Non-pigmented ciliary epithelial cell (primary cell): ENCODE data around the gene CRHR1.

Experiments used
- DNase-seq: peaks from one replicate; pipeline ENCODE4 v3.0.0-alpha.2; 2010; ENCODE audit warnings: low read depth

CRHR1 gene

DNA sequence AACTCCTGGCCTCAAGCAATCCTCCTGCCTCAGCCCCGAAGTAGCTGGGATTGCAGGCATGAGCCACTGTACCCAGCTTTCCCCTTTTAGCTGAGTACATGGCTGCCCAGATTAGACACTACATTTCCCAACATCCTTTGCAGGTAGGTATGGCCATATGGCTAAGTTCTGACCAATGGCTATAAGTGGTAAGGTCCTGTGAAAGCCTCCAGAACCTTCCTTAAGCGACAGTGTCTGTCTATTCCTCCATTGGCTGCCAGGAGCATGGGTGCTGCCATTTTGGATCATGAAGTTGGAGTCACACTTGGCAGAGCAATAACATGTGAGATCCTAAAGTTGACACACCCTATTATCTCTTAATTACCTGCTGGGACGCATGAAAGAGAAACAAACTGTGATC is 24.4 kb upstream of the CRHR1 start:
- DNase-seq = no peak

DNA sequence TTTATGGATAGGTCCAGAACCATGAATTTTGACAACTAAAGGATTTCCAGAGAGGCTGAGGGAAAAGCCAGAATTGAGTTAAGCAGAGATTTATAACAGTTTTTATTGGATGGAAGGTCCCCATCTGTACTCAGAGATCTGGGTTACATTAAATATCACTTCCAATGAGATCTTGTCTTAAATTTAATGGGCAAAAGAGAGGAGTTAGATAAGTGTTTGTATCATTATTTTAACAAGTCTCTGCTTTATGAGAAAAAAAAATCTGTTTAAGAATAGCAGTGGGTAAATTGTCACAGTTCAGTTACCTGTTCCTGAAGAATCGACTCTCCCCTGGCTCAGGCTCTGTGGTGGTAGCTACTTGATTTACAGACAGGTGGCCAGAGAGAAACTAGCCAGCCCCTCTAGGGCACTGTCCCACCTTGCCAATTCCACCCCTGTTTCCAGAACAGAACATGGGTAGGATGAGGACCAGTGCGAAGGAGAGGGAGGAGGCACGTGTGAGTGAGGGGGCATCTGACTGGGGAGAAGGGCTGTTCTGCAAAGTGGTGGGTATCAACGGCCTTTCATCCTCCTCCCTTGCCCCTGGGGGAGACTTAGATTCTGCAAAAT is 22.1 kb upstream of the CRHR1 start:
- DNase-seq = no peak

DNA sequence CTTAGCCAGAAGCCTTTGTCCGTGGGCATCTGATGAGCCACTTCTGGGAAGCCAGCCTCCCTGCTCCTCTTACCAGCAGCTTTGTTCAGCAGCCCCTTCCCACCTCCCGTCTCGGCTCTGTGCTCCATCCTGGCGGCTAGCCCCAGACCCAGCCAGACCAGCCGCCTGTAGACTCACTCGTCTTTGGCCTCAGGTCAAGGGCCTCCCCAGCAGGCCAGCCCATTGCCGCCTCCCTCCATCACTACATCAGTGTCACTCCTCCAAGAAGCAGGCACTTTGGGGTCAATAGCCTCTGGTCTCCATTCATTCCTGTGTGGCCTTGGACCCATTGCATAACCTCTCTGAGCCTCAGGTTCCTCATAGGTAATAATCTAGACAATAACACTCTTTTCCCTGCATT is 20.9 kb upstream of the CRHR1 start:
- DNase-seq = no peak

DNA sequence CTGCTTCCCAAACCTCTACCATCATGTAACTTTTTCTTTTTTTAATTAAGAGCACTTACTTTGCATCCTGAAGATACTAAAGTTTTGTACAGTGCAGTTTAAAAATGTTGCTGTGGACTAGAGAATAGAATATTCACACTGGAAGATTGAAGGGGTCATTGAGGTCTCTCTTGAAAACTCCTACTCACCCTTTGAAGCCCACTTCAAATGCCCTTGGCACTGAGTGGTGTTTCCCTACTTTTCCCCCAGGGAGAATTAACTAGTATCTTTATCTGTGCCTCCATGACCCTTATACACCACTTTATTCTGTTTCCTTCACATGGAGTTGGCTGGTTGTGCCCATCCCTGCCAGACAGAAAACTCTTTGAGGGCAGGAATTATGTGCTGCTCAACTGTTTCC is 19.6 kb upstream of the CRHR1 start:
- DNase-seq = no peak

DNA sequence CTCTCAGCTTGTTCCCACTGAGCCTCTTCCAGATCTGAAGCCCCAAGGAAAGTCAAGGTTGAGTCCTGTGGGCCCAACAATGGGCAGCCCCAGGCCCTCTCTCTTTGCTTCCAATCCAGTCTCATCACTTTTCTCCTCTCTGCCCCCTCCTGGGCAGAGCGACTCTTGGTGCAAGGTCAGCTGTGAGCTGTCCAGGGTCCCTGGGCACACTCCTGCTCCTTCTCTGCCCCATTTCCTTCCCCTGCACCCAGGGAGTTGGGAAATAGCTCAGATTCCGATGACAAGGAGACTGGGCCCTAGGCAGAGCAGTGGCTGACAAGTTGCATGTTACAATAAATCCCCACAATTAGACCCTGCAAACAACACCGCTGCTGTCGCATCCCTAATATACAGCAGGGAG is 16.1 kb upstream of the CRHR1 start:
- DNase-seq = no peak

DNA sequence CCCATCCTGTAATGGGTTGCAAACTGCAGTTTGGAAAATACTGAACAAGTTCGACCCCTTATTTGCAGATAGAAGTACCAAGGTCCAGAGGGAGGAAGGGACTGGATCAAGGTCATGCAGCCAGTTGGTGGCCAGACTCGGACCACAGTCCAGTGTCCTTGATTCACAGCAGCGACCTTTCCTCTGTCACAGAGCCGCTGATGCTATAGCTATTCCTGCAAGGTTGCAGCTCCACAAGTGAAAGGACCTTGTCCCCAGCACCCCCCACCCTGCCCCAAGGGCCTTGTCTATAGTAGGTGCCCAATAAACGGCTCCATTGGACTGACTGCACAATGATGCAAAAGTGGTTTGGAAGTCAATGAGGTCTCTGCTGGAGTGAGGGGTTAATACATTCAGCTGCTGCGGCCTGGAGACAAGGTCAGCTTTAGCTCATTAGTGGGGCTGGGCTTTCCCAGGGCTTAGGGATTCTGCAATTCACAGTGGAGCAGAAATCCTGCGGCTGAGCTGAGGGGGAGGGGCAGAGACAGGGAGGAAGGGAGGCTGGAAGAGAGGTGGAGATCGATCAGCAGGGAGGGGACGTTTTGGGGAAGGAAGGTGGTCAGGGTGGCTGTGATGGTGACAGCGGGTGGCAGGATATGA is 13.4 kb upstream of the CRHR1 start:
- DNase-seq = no peak

DNA sequence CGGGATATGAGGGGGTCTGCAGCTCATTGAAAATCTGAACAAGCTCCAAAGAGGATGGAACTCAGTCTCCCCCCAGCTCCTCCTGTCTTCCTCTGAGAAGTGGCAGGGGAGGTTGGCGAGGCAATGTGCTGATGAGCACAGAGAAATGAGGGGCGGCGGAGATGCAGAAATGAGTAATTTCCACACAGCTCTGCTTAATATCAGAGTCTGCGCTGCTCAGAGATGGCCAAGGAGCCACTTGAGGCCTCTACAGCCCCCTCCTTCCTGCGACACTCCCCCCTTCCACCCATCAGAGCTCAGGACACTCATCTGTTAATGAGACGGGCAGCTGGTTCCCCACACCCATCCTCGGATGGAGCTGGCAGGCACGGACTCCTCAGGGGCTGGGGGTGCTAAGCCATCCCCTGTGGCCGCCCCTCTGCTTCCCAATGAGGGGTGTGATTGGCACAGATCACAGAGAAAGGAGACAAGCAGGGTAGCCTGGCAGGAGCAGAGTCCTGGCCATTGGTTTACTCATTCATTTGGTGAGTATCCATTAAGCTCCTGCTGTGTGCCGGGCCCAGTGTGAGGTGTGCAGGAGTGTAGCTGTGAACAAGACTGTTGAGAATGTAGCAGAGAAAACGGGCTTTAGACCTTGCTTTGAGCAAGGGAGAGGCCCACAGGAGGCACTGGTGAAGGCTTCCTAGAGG is 12.7 kb upstream of the CRHR1 start:
- DNase-seq = no peak

DNA sequence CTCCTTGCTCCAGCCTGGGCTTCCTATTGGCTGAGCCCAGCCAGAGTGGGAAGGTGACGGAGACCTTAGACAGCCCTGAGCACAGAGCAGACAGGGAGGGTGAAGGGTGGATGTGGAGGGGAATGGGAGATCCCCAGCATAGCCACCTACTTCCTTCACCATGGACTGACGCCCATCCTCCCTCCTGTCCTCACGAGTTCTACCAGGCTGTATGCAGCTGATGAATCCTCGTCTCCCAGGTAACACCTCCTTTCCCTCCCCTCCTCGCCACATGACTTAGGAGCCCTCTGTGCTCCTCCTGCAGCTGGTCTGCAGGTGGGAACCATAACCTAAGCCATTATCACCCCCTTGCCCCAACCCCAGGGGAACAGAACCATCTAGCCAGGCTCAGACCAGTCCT is 9.0 kb upstream of the CRHR1 start:
- DNase-seq = no peak

DNA sequence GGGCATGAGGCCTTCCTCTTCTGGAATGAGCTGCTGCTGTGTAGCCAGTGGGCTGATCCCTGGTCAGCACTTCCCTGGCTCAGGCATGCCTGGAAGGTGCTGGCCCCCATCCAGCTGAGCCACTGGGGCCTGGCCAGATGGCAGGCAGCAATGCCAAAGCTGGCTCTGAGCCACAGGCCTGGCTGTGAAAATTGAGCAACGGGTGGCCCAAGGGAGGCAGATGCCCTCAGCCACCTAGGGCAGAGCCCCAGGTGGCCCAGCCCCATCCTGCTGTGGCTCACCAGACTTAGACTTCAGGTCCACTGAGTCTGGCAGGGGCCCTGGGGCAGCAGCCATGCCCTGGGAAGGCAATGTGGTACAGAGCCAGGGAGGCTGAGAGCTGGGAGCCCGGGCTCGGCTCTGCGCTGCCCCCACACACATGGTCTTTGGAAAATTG is 8.5 kb upstream of the CRHR1 start:
- no peak for DNase-seq

DNA sequence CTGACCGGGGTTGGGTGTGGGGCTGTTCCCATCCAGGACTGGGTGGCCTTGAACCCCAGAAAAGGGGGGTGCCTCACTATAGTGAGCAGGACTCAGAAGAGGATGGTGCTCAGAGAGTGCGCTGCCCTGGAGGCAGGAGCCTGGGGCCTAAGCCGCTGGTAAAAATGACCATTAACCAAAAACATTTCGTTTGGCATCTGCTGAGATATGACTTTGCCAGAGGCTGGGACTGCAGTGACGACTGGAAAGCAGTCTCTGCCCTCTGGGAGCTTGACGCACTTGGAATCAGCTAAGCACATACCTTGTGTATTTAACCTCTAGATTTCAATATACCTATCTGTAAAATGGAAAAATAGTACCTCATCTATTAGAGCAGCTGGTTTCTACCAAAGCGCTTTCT is 7.2 kb upstream of the CRHR1 start:
- no peak for DNase-seq

DNA sequence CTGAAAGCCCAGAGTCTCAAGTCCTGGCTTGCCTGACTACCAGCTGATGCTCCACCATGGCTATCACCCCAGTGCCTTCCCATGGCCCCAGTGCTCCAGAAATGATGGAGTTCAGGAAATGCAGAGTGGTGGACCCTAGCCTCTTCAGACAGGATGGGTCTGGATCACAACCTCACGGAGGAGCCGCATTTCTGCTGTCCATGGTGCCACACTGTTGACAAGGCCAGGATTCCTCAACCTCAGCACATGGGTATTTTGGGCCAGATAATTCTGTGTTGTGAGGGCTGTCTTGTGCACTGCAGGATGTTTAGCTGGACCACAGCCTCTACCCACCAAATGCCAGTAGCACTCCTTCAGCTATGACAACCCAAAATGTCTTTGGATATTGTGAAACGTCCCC is 6.7 kb upstream of the CRHR1 start:
- no peak for DNase-seq

DNA sequence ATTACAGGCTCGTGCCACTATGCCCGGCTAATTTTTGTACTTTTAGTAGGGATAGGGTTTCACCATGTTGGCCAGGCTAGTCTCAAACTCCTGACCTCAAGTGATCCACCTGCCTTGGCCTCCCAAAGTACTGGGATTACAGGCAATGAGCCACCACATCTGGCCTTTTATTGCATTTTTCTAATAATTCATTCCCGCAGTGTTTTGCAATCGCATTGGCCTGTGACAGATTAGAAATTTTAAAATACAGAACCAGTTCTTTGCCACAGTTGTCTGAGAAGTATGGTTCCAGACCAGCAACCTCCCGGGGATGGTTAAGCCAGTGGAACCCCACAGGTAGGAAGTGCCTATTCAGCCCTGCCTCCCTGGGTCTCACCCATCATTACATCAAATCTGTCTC is 3.2 kb upstream of the CRHR1 start:
- no peak for DNase-seq

DNA sequence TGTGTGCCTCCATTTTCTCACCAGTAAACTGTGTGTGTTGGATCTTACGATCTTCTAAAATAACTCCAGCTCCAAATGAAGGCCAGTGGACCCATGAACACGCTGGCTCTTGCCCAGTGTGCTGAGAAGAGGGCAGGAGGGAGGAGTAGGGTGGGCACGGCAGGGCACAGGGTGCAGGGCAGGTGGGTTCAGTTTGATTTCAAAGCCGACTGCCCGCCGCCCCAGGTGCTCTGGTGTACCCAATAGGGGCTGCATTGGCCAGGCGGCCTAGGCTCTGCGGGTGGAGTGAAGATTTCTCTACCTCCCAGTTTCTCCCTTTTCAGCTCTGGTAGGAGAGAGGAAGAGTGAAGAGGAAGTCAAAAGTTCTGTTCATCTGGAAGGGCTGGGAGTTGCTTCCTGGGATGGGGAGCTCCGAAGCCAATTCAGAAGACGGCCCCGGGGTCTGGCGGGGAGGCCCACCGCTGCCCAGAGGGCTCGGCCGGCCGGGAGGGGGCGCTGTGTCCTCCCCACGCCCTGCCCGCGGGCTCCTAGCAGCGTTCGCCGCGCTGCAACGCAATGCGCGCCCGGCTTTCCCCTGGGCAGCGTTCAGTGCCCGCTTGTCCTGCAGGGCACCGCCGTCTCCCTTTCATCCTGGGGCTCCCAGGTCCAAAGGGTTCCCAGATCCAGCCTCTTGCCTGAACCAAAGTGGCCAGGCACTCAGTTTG is 1.1 kb upstream of the CRHR1 start:
- no peak for DNase-seq

DNA sequence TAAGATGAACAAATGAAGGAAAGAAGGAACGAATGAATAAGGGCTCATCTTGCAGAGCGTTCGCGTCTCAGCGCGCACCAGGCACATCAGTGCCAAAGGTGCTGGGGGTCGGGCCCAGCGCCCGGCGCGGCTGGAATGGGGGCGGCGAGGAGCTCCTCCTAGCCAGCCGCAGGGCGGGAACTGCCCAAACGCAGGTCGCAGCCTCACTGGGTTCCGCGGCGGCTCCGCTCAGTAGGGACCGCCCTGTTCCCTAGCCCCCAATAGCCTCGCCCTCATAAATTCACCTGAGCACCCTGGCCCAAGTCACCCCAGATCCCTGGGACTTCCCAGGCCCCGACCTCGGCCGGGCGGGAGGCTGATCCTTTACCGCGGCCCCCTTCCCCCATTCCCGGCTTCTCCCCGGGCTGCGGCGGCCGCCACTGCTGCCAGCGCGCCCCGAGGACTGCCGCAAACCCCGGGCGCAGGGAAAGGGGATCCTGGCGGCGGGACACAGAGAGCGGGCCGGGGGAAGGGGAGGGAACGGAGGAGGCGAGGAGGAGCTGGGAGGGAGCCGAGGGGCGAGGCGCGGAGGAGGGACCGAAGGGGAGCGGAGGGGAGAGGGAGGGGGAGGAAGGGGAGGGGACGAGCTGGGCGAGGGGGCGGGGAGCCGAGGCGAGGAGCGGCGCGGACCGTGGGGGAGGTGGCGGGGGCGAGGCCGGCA is 377 bp upstream of the CRHR1 start:
- DNase-seq = no peak

DNA sequence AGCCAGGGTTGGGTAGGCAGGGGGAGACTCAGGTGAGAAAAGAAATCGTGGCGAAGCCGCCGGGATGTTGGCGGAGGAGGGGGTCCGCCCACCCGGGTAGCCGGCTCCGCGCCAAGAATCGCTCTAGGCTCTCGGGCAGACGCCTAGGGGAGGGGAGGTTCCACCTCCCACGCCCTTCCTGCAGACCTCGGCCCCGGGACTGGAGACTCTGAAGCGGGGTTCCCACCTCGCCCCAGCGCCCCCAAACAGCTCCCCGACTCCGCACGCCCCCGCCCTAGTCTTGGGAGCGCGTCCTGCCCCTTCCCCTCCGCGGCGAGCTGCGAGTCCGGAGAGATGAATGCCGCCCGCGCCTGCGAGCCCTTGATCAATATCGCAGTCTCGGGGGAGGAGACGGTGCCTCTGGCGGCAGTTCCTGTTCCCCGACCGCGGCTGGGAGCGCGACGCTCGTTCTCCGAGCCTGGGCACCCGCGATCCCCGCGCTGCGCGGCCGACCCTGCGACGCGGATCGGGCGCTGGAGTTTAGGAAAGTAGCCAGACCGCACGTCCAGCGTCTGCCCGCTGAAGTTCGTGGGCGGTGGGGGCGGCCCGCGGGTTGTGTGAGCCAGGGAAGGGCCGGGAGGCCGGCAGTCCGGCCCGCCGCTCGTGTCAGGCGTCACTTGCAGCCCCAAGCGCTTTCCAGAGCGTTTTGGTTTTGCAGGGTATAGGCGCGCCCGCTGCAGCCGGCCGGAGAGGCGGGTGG is 790 bp downstream of the CRHR1 start:
- no peak for DNase-seq

DNA sequence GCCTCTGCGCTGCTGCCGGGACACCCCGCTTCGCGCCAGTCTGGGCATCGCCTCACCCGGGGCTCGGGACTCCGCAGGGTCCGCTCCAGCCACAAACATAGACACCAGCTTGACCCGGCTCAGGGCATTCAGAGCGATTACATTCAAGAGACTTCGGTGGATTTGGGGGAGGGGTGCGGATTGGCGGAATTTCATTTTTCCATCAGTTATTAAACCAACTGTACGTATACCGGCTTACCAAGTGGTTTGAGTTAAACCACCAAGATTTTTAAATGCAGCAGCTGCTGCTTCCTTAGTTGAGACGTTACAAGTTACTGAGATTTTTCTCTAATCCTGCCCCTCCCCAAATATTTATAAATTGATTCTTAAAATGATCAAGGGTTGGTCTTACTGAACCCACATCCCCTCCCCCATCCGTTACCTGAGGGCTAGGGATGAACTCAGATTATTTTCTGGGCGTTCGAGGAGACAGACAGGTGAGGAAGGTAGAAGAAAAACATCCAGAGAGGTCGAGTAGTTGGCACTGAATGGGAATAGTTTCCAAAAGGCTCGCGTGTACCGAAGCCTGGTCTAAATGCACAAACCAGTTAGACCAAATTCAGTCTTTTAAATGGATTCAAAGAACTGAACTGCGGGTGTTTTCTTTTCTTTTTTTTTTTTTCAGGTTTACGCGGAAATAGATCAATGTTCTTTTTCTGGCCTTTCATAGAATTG is 1.5 kb downstream of the CRHR1 start:
- no peak for DNase-seq

DNA sequence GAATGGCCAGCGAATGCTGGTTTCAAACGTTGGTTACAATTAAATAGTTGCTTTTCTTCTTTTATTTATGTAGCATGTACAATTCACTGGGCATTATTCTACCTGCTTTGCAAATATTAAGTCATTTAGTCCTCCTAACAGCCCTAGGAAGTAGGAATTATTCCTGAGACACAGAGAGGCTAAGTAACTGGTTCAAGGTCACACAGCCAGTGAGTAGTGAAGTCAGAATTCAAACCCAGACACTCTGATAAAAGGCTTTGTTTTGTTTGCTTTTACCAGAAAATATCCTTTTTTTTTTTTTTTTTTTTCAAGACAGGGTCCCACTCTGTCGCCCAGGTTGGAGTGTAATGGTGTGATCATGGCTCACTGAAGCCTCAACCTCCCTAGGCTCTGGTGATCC is 2.2 kb downstream of the CRHR1 start:
- DNase-seq = no peak

DNA sequence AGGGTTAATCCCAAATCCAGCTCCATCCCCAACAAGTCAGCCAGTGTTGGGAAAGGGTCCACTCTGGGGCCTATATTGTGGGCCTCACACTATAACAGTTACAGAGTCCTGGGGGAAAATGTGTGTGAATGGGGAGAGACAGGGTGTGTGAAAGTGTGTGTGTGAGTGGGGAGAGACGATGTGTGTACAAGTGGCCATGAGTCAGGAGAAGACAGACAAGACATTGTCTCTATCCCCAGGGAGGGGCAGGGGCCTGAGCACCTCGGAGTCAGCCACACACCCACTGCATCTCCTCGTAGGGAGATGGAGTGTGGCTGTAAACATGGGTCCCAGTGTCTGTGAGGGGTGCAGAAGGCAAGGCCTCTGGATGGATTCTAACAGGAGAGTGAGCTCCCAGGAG is 2.9 kb downstream of the CRHR1 start:
- no peak for DNase-seq

DNA sequence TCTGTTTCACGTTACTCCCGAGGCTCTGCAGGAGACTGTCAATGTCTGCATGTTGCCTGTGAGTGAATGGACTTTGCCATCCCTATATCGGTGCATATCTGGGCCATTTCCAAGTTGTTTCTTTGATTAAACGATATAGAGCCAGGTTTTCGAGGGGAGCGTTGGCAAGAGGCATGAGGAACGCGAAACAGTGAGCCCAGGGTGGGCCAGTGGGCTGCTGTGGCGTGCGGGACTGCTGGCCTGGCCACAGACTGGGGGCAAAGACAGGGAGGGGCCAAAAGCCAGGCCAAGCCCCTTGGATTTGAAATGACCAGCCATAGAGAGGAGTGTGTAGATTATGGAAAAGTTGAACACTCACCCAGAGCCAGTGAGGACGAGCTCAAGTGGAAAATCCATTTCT is 3.5 kb downstream of the CRHR1 start:
- no peak for DNase-seq

DNA sequence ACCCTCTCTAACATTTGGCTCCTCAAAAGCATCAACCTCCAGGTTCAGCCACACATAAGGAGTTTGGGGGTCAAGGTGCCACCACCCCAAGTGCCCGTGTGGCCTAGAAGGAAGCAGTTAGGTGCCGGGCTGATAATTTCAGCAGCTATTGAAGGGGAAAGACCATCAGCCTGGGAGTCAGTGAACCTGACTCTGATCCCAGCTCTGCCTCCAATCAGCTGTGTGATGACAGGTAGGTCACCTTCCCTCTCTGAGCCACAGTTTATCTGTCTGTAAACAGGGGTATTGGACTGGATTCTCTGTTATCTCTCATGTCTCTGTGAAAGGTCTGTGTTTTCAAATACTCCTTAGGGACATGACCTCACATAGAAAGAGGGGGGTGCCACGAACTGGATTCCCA is 3.9 kb downstream of the CRHR1 start:
- DNase-seq = no peak

DNA sequence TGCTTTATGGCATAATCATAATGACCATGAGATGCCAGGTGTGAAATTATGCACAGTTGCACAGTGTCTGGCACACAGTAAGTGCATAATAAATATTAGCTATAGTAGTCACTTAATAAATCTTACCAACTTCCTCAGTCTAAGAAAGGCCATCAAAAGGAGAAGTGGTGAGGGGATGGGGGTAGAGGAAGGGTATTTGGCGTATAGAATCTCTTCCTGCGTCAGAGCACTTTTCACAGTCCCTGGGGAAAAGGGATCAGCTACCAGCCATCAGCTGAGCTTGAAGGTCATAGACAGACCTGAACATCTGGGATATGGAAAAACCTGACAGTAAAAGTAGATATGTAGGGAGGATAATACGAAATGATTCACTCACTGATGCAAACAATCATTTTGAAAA is 5.8 kb downstream of the CRHR1 start:
- DNase-seq = no peak
